NT2/D1 (cell line): ENCODE measurements around the gene SAC3D1.

Source experiments
- SUZ12 ChIP-seq: IDR thresholded peaks from 2 replicates; pipeline ENCODE4 v1.6.1; 2011; ENCODE audit not compliant: insufficient read length, insufficient read depth; ENCODE audit errors: extremely low read depth
- YY1 ChIP-seq: IDR thresholded peaks from 2 replicates; pipeline ENCODE4 v1.6.1; 2011; ENCODE audit not compliant: insufficient read length, insufficient read depth
- ZNF274 ChIP-seq: IDR thresholded peaks from 2 replicates; pipeline ENCODE4 v1.6.1; 2011; ENCODE audit warnings: mild to moderate bottlenecking, low read depth, low read length

DNA sequence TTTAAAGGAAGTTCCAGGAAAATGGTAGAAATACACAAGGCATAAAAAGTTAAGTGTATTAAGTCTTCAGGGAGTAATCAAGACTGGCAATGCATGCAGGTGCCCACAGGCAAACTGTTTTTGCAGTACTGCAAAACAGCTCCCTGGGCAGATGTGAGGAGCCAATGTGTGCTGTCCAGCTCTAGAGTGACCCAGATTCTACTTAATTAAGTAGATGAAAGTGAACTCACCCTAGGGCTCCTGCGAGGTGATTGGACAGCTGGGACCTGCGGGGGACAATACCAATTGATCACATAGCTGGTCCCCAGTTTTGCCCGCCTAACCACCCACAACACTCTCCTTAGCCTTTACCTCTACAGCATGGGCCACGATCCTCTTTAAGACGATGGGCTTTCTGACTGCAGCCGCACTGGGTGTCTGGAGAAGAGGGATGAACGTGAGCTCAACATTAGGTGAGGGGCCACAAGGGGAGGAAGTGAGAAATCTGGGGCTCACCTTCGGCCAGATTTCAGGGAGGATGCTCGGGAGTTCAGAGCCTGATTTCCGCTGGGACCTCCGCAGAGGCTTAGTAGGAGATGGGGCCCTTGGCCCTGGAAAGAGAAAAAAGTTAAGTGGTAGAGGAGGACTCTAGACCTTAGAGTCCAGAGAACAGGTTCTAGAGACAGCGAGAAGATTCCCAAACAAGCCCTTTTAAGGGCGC, 42.3 kb downstream of the SAC3D1 start:
- no peak for TF ChIP-seq YY1
- no peak for TF ChIP-seq SUZ12
- no peak for TF ChIP-seq ZNF274
